Left kidney (tissue), 8 donors: ENCODE results near the gene TLCD4. TPM values are rescaled to one million over a fixed set of nuclear protein-coding genes. Genes with fewer than 3 reads are reported as not detected.
"Not testable (repeated sequence)": the region's sequence is repeated elsewhere in the genome, so short reads cannot be mapped to it uniquely, and the experiment has no call there.

Experiments used
- DNase-seq: peaks from one replicate; pipeline ENCODE4 v3.0.0-alpha.2; 2013
- long read RNA-seq, 8 donors: transcript quantifications; one replicate each; lab custom pipeline, GENCODE V29; 2026
- polyA plus RNA-seq: library from polyadenylated mRNA; unstranded; fragments of 120-200 nt; gene quantifications from one replicate; pipeline ENCODE4 v1.2.1, GENCODE V29; 2013; ENCODE audit not compliant: insufficient read length

The TLCD4 gene, protein sequence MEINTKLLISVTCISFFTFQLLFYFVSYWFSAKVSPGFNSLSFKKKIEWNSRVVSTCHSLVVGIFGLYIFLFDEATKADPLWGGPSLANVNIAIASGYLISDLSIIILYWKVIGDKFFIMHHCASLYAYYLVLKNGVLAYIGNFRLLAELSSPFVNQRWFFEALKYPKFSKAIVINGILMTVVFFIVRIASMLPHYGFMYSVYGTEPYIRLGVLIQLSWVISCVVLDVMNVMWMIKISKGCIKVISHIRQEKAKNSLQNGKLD
- 8.1 TPM for polyA plus RNA-seq
- long read RNA-seq, donor 1, full-length matches to known transcripts = 2 of 2 reads
- long read RNA-seq, donor 1, partial matches to known transcripts = 0 of 2 reads
- long read RNA-seq, donor 1, other reads (novel, unspliced or antisense) = 0 of 2 reads
- long read RNA-seq, donor 2, full-length matches to known transcripts = 2 of 2 reads
- long read RNA-seq, donor 2, partial matches to known transcripts = 0 of 2 reads
- long read RNA-seq, donor 2, other reads (novel, unspliced or antisense) = 0 of 2 reads
- long read RNA-seq, donor 3 = 0 reads
- long read RNA-seq, donor 4 = 0 reads
- long read RNA-seq, donor 5, full-length matches to known transcripts = 2 of 2 reads
- long read RNA-seq, donor 5, partial matches to known transcripts = 0 of 2 reads
- long read RNA-seq, donor 5, other reads (novel, unspliced or antisense) = 0 of 2 reads
- long read RNA-seq, donor 6, full-length matches to known transcripts = 1 of 1 reads
- long read RNA-seq, donor 6, partial matches to known transcripts = 0 of 1 reads
- long read RNA-seq, donor 6, other reads (novel, unspliced or antisense) = 0 of 1 reads
- long read RNA-seq, donor 7, full-length matches to known transcripts = 2 of 11 reads
- long read RNA-seq, donor 7, partial matches to known transcripts = 9 of 11 reads
- long read RNA-seq, donor 7, other reads (novel, unspliced or antisense) = 0 of 11 reads
- long read RNA-seq, donor 8 = 0 reads

- no peak for DNase-seq
Observed at GRCh38 chr1:95117207-95118066, at the start of gene TLCD4. TLCD4 (plus strand) TSS chr1:95117355; CDS start chr1:95143902, 26,547 bp downstream.

DNA sequence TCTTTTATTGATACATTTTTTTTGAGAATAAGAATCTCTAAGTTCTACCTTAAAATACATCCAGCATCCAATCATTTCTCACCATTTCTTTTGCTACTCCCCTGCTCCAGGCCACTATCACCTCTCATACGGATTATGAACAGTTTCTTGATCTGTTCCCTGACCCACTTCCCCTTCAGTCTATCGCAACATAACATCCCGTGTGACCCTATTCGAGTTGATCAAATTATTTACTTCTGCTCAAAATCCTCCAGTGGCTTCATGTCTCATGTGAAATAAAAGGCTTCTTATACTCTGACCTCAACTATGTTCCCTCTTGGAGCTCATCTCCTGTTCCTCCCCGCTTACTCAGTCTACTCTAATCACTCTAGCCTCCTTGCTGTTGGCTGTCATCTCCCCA lies 49.6 kb upstream of the TLCD4 start:
- no peak for DNase-seq

GRCh38 chr1:95068956-95069709 lies 48.0 kb upstream of the TLCD4 start:
- DNase-seq = no peak

- no peak for DNase-seq
Observed at GRCh38 chr1:95069710-95070093, 47.5 kb upstream of the TLCD4 start.

- DNase-seq = no peak
Observed at GRCh38 chr1:95071539-95071938, 45.6 kb upstream of the TLCD4 start.

DNA sequence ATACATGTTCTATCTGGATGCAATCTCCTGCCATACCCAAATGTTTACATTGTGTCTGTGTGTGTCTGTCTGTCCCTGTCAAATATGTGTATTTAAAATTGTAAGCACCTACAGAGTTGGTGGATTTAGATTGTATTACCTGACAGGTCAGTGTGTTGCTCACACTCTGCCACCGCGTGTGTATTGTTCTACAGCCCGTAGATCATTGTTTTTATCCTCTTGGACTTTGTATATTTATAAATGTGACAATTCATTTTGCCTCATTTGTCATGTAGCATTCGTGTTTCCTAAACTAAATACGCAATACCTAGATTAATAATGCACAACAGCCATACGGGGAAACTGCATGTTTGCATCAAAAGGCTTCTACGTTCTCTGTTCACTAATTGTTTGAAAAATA lies 45.0 kb upstream of the TLCD4 start:
- DNase-seq = no peak

DNA sequence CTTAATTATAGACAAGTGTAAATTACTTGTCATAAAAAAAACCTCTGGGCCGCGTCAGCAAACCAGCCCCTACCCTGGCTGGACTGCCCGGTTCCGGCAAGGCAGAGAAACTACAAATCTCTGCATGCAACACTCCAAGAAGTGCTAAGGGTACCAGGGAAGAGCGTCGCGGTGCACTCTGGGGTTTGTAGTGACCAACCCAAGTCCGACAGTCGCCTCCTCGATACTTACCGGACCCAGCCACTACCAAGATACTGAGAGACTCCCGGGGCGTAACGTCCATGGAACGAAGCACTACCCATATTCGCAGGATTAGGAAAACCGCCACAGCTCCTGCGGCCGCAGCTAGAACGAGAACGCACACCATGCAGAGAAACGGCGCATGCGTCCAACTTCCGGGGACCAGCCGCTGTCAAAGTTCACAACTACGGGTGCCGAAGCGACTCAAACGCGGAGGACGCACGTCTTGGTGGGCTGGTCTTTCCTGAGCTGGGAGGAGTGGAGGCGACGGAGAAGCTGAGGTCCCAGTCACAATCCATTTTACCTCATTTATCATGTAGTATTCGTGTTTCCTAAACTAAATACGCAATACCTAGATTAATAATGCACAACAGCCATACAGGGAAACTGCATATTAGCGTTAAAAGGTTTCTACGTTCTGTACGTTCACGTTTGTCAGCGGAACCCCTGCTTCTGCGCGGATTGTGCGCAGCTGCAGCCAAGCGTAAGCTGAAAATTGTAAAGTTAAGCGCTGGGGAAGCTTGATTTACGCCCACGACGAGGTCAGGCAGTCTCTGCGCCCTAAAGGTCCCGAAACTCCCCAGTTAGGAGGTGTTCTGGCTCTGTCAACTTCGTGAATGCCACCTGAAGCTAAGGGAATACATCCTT lies 44.4 kb upstream of the TLCD4 start, which contains the start of gene ALG14:
Gene ALG14 (minus strand): TSS at position 420 of the 888 bp plus-strand sequence. CDS start 53 bp downstream, at position 367.
- peak; percentile 96 for DNase-seq

DNA sequence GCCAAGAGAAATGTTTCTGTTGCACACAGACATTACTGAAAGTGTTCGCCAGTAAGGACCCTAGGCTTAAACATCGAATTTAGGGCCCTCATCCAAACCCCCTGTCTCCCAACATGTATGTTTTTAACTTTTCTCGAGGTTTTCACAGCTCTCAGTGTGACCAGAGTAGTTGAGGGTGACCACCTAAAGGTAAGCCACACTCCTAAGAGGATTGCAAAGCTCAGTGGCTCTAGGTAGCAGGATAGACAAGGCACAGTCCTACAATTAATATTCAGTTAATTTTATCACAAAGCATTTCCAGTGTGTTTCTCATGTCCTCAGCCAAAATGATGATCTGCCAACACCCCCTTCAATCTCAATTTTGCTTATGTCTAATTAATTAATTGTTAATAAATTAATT lies 43.7 kb upstream of the TLCD4 start:
- DNase-seq = no peak

- DNase-seq = no peak
Observed at GRCh38 chr1:95076034-95076433, 41.1 kb upstream of the TLCD4 start.

GRCh38 chr1:95080446-95080845 lies 36.7 kb upstream of the TLCD4 start:
- no peak for DNase-seq

GRCh38 chr1:95080879-95081278 lies 36.3 kb upstream of the TLCD4 start:
- DNase-seq = no peak

- DNase-seq = peak; percentile 38
Observed at GRCh38 chr1:95084317-95085176, 32.6 kb upstream of the TLCD4 start.

DNA sequence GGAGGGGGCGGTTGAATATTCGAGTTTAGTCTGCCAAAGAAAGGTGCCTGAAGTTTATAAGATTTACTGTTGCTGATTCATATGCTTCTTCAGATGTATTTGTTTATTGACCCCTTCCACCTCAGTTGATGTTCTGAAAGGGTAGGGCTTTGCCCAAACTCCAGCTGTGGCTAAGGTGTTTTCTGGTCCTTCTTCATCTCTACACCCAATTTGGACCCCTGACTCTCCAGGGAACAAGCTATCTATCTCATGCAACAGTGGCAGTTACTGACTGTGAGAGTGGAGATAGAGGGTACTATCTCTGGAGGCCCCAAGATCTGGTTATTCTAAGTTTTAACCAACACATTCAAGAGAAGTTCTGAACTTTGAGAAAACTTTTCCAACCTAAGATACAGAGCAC lies 31.8 kb upstream of the TLCD4 start:
- no peak for DNase-seq

- DNase-seq = peak; percentile 8
Observed at GRCh38 chr1:95086949-95087533, 30.1 kb upstream of the TLCD4 start.

- no peak for DNase-seq
Observed at GRCh38 chr1:95088303-95088702, 28.9 kb upstream of the TLCD4 start.

GRCh38 chr1:95089650-95090287 lies 27.4 kb upstream of the TLCD4 start:
- DNase-seq = no peak

DNA sequence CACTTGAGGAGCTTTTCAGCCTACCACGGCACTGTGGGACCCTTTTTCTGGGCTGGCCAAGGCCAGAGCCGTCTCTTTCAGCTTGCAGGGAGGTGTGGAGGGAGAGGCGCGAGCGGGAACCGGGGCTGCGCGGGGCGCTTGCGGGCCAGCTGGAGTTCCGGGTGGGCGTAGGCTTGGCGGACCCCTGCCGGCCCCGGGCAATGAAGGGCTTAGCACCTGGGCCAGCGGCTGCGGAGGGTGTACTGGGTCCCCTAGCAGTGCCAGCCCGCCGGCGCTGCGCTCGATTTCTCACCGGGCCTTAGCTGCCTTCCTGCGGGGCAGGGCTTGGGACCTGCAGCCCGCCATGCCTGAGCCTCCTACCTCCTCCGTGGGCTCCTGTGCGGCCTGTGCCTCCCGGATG lies 25.9 kb upstream of the TLCD4 start:
- not testable (repeated sequence) for DNase-seq

DNA sequence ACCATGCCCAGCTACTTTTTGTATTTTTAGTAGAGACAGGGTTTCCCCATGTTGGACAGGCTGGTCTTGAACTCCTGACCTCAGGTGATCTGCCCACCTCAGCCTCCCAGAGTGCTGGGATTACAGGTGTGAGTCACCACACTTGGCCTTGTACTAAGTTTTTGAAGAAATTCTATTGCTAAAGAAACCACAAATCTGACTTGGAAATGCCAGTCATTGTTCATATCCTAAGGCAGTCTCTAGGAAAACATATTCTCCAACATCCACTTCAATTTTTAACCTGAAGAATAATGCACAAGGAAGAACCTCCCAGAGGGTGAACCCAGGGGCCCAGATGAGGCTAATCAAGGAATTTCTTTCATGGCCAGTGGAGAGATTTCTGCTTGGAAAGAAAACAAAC lies 24.3 kb upstream of the TLCD4 start:
- not testable (repeated sequence) for DNase-seq
